Endothelial cell of umbilical vein (primary cell): Measurements from ENCODE around the gene SYNGR1. TPM values are rescaled to one million over a fixed set of nuclear protein-coding genes. Genes with fewer than 3 reads are reported as not detected.

Experiments used
- polyA plus RNA-seq, 4 experiments: library from polyadenylated mRNA; depleted of rRNA in 3 of 4; stranded (reverse) in 3 of 4; unstranded in 1 of 4; fragments of >200 nt; gene quantifications; 2 replicates each; pipeline versions ENCODE4 v1.2.1 to v1.2.3, GENCODE V29; 2011 to 2012; ENCODE audit warnings: missing spikeins in 1 of 4
- small RNA-seq: library from RNA; depleted of rRNA; stranded (forward); fragments of <200 nt; gene quantifications from one replicate; pipeline ENCODE3, GENCODE V24; 2012; ENCODE audit warnings: low replicate concordance, low read depth; ENCODE audit not compliant: insufficient read depth, insufficient read length
- total RNA-seq: library from RNA; stranded (reverse); gene quantifications from 2 replicates; pipeline ENCODE4 v1.2.3, GENCODE V29; 2021

The SYNGR1 gene
- total and polyA plus RNA-seq, 2 donors (not counting 3 experiments of a cell fraction or from before 2014, with no cell fraction given) = 3.8 to 10.2 TPM

Small RNA genes within 50 kb of the gene (small RNA-seq; reads per million reads assigned to genes)
- gene SNORD43 (not detected), gene SNORD83A (5,535 reads per million, percentile 100 among the genes with 10 or more reads in this experiment), gene SNORD83B (not detected)

Other genes starting within 250 kb of the SYNGR1 start
- 5.1 and 7.1 TPM in 2 replicates for gene CBX7, start 197.3 kb upstream of the SYNGR1 start, total RNA-seq
- gene CBX7, start 197.3 kb upstream of the SYNGR1 start, polyA plus RNA-seq = 3.4 and 4.0 TPM in 2 replicates
- gene PDGFB, start 105.0 kb upstream of the SYNGR1 start, total RNA-seq = 240 and 273 TPM in 2 replicates
- 135 and 179 TPM in 2 replicates for gene PDGFB, start 105.0 kb upstream of the SYNGR1 start, polyA plus RNA-seq
- gene RPL3, start 30.4 kb upstream of the SYNGR1 start, total RNA-seq = 1,954 and 2,068 TPM in 2 replicates
- 3,568 and 4,065 TPM in 2 replicates for gene RPL3, start 30.4 kb upstream of the SYNGR1 start, polyA plus RNA-seq
- 18.5 and 22.8 TPM in 2 replicates for gene TAB1, start 49.8 kb downstream of the SYNGR1 start, total RNA-seq
- gene TAB1, start 49.8 kb downstream of the SYNGR1 start, polyA plus RNA-seq = 29.3 and 31.6 TPM in 2 replicates
- not detected in 2 replicates for gene MGAT3, start 107.0 kb downstream of the SYNGR1 start, total RNA-seq
- not detected in 2 replicates for gene MGAT3, start 107.0 kb downstream of the SYNGR1 start, polyA plus RNA-seq
- 24.7 and 31.1 TPM in 2 replicates for gene MIEF1, start 152.3 kb downstream of the SYNGR1 start, total RNA-seq
- 14.2 and 14.8 TPM in 2 replicates for gene MIEF1, start 152.3 kb downstream of the SYNGR1 start, polyA plus RNA-seq
- gene ATF4, start 170.6 kb downstream of the SYNGR1 start, total RNA-seq = 312 and 324 TPM in 2 replicates
- 581 and 668 TPM in 2 replicates for gene ATF4, start 170.6 kb downstream of the SYNGR1 start, polyA plus RNA-seq
- gene RPS19BP1, start 182.8 kb downstream of the SYNGR1 start, total RNA-seq = 63.0 and 66.6 TPM in 2 replicates
- gene RPS19BP1, start 182.8 kb downstream of the SYNGR1 start, polyA plus RNA-seq = 84.3 and 96.5 TPM in 2 replicates
- not detected in 2 replicates for gene CACNA1I, start 220.8 kb downstream of the SYNGR1 start, total RNA-seq
- 0.02 TPM in 1 of 2 replicates, not detected in the other for gene CACNA1I, start 220.8 kb downstream of the SYNGR1 start, polyA plus RNA-seq